ENCODE data around the gene RPL3. TPM values are rescaled to one million over a fixed set of nuclear protein-coding genes. Genes with fewer than 3 reads are reported as not detected.

Gene RPL3
- total RNA-seq, 2 donors from 2014 or later, result 2,218 to 2,701 TPM

- no peaks in the 10 kb centered on the region for H3K27me3 ChIP-seq (ENCODE audit: control insufficient read depth, insufficient read depth, low read length, poor library complexity, severe bottlenecking)
- H3K9me3 ChIP-seq (ENCODE audit: control insufficient read depth, low read length), result peaks cover 7% of the 10 kb centered on the region
- Mint-ChIP-seq H3K36me3 (ENCODE audit: low read depth) (no peaks in the 10 kb centered on the region), H3K4me3 (no peak overlapping the region), H3K27me3 (ENCODE audit: insufficient read depth) (no peaks in the 10 kb centered on the region), H3K9me3 (peaks cover 8% of the 10 kb centered on the region), H3K4me1 (peaks cover 19% of the 10 kb centered on the region), H3K27ac (no peak overlapping the region)
- no peak overlapping the region for H3K9ac ChIP-seq (ENCODE audit: extremely low read depth, low read length, poor library complexity, severe bottlenecking)
- 52 to 71% methylated on average over 14 to 19 of the region's 19 CpGs for WGBS, 2 experiments (ENCODE audit: insufficient coverage in 1 of 2, insufficient read length in 1 of 2)
- no peaks in the 10 kb centered on the region for H3K4me1 ChIP-seq (ENCODE audit: control insufficient read depth, insufficient read depth, low read length)
- TF ChIP-seq CTCF (conservative IDR thresholded peaks at IDR 0.05), result peak; percentile 39
- peak; percentile 80 for DNase-seq
- H3K27ac ChIP-seq (ENCODE audit: low read depth, low read length), result no peak overlapping the region
- no peaks in the 10 kb centered on the region for H3K36me3 ChIP-seq (ENCODE audit: control insufficient read depth, insufficient read depth, low read length)
- H3K4me3 ChIP-seq (ENCODE audit: low read length), result no peak overlapping the region
These were observed 19.1 kb downstream of the RPL3 start for GRCh38 chr22:39300186-39300830.

- no peak overlapping the region for H3K27ac Mint-ChIP-seq
- no peak overlapping the region for H3K4me3 Mint-ChIP-seq
- peaks cover 8% of the 10 kb centered on the region for H3K9me3 Mint-ChIP-seq
- no peak overlapping the region for H3K27ac ChIP-seq (ENCODE audit: low read depth, low read length)
- H3K9ac ChIP-seq (ENCODE audit: extremely low read depth, low read length, poor library complexity, severe bottlenecking), result no peak overlapping the region
- no peaks in the 10 kb centered on the region for H3K4me1 ChIP-seq (ENCODE audit: control insufficient read depth, insufficient read depth, low read length)
- TF ChIP-seq CTCF (conservative IDR thresholded peaks at IDR 0.05), result no peak
- H3K4me1 Mint-ChIP-seq, result peaks cover 19% of the 10 kb centered on the region
- peak; percentile 65 for DNase-seq
- H3K9me3 ChIP-seq (ENCODE audit: control insufficient read depth, low read length), result peaks cover 7% of the 10 kb centered on the region
- no peaks in the 10 kb centered on the region for H3K36me3 Mint-ChIP-seq (ENCODE audit: low read depth)
- WGBS, 2 experiments (ENCODE audit: insufficient coverage in 1 of 2, insufficient read length in 1 of 2), result 93% methylated on average over 5 to 6 of the region's 6 CpGs
- H3K4me3 ChIP-seq (ENCODE audit: low read length), result no peak overlapping the region
- H3K27me3 ChIP-seq (ENCODE audit: control insufficient read depth, insufficient read depth, low read length, poor library complexity, severe bottlenecking), result no peaks in the 10 kb centered on the region
- no peaks in the 10 kb centered on the region for H3K27me3 Mint-ChIP-seq (ENCODE audit: insufficient read depth)
- H3K36me3 ChIP-seq (ENCODE audit: control insufficient read depth, insufficient read depth, low read length), result no peaks in the 10 kb centered on the region
These were observed 19.6 kb downstream of the RPL3 start for GRCh38 chr22:39299829-39300178.

GRCh38 chr22:39298241-39298987, 21.0 kb downstream of the RPL3 start:
- peak overlapping the region; percentile 65 for H3K27ac Mint-ChIP-seq
- DNase-seq, result peak; percentile 77
- no peaks in the 10 kb centered on the region for H3K27me3 Mint-ChIP-seq (ENCODE audit: insufficient read depth)
- peaks cover 8% of the 10 kb centered on the region for H3K9me3 Mint-ChIP-seq
- Histone ChIP-seq H3K4me1 (ENCODE audit: control insufficient read depth, insufficient read depth, low read length) (no peaks in the 10 kb centered on the region), H3K27ac (ENCODE audit: low read depth, low read length) (peak overlapping the region; percentile 63), H3K9ac (ENCODE audit: extremely low read depth, low read length, poor library complexity, severe bottlenecking) (peak overlapping the region; percentile 34), H3K27me3 (ENCODE audit: control insufficient read depth, insufficient read depth, low read length, poor library complexity, severe bottlenecking) (no peaks in the 10 kb centered on the region), H3K4me3 (ENCODE audit: low read length) (no peak overlapping the region), H3K36me3 (ENCODE audit: control insufficient read depth, insufficient read depth, low read length) (no peaks in the 10 kb centered on the region), H3K9me3 (ENCODE audit: control insufficient read depth, low read length) (peaks cover 7% of the 10 kb centered on the region)
- H3K4me1 Mint-ChIP-seq, result peaks cover 21% of the 10 kb centered on the region
- WGBS, 2 experiments (ENCODE audit: insufficient coverage in 1 of 2, insufficient read length in 1 of 2), result 64 to 81% methylated on average over 11 to 18 of the region's 18 CpGs
- TF ChIP-seq CTCF (conservative IDR thresholded peaks at IDR 0.05), result no peak
- H3K36me3 Mint-ChIP-seq (ENCODE audit: low read depth), result no peaks in the 10 kb centered on the region
- H3K4me3 Mint-ChIP-seq, result no peak overlapping the region

Data from endodermal cell (in vitro differentiated cells).